K562 (cell line): Measurements from ENCODE around the gene OOSP2. TPM values are rescaled to one million over a fixed set of nuclear protein-coding genes. Genes with fewer than 3 reads are reported as not detected.

Source experiments
- ATAC-seq: fragments of 200-7000 bp; cut with Tn5 transposase; 3 replicates; pipeline ENCODE4 v1.9.1; 2020; ENCODE audit warnings: moderate library complexity
- BruUV-seq: library from RNA; stranded (reverse); fragments of 400-500 nt; replicated peaks from 2 replicates; lab custom pipeline; 2021; lab: Mats Ljungman, UMichigan
- CTCF ChIA-PET: fragments of 300-600 bp; formaldehyde crosslinking; extraction: SDS; loops from one replicate; lab custom pipeline; 2021; ENCODE audit warnings: low intra/inter-chr PET ratio; lab: Yijun Ruan, JAX
- POLR2A ChIA-PET: fragments of 300-600, 350-650 bp; sonication (Branson Sonifier 250); formaldehyde crosslinking; extraction: SDS; loops from one replicate; lab custom pipeline; 2021; ENCODE audit warnings: antibody characterized with exemption, inconsistent platforms; lab: Yijun Ruan, JAX
- DNase-seq, 4 experiments: peaks; one replicate each; pipeline versions ENCODE4 v3.0.0 to v3.0.0-alpha.2; 2011 to 2018; ENCODE audit warnings: low spot score in 3 of 4, mixed read lengths in 3 of 4; ENCODE audit errors: extremely low read depth in 1 of 4
- FAIRE-seq: peaks from 2 replicates; lab custom pipeline; 2011; peaks lifted over from hg19 to GRCh38; lab: Jason Lieb, UNC
- H2AFZ ChIP-seq: 2 replicates; pipeline ENCODE4 v1.6.0; 2011; ENCODE audit warnings: low read depth, low read length, control low read depth, inconsistent platforms
- H3K27ac ChIP-seq: fragments of 200-600 bp; 3 replicates; pipeline ENCODE4 v1.8.0; 2011; ENCODE audit warnings: low read depth, mild to moderate bottlenecking, control low read depth, inconsistent platforms, low read length, moderate library complexity, mixed read lengths; ENCODE audit errors: extremely low read depth
- H3K27me3 ChIP-seq, 2 experiments: fragments of 300-600 bp in 1 of 2; 2 replicates in 1 of 2; 3 replicates in 1 of 2; pipeline versions ENCODE4 v1.6.0 to v1.8.0; 2011; ENCODE audit warnings: inconsistent platforms in 2 of 2, low read length in 2 of 2, mild to moderate bottlenecking in 1 of 2, mixed read lengths in 1 of 2, moderate library complexity in 1 of 2; ENCODE audit not compliant: control insufficient read depth in 2 of 2, insufficient read depth in 2 of 2
- H3K36me3 ChIP-seq: fragments of 300-600 bp; 3 replicates; pipeline ENCODE4 v1.8.0; 2011; ENCODE audit warnings: mild to moderate bottlenecking, low read length, inconsistent platforms; ENCODE audit not compliant: control insufficient read depth, insufficient read depth
- H3K4me1 ChIP-seq, 2 experiments: fragments of 200-600 bp in 1 of 2; replicated peaks in 1 of 2; 2 replicates in 1 of 2; 3 replicates in 1 of 2; pipeline versions ENCODE4 v1.5.1 to v1.8.0; 2011; ENCODE audit warnings: inconsistent platforms in 2 of 2, low read length in 2 of 2, mild to moderate bottlenecking in 1 of 2, mixed read lengths in 1 of 2, moderate library complexity in 1 of 2; ENCODE audit not compliant: control insufficient read depth in 2 of 2, insufficient read depth in 2 of 2
- H3K4me2 ChIP-seq: 2 replicates; pipeline ENCODE4 v1.6.1; 2011; ENCODE audit warnings: low read length, control low read depth, inconsistent platforms, mixed read lengths; ENCODE audit not compliant: insufficient read depth
- H3K4me3 ChIP-seq: fragments of 200-600 bp; sonication (generic), shearing (Covaris generic); 2 replicates; pipeline ENCODE4 v1.5.1; 2016; ENCODE audit warnings: control low read depth, inconsistent platforms
- H3K79me2 ChIP-seq: fragments of 200-600 bp; 3 replicates; pipeline ENCODE4 v1.8.0; 2011; ENCODE audit warnings: low read length, inconsistent platforms; ENCODE audit not compliant: control insufficient read depth, insufficient read depth
- H3K9ac ChIP-seq, 2 experiments: 2 replicates each; pipeline versions ENCODE4 v1.6.0 to v1.6.1; 2011; ENCODE audit warnings: low read depth in 2 of 2, low read length in 2 of 2, control low read depth in 1 of 2, inconsistent platforms in 1 of 2, mild to moderate bottlenecking in 1 of 2, mixed read lengths in 1 of 2; ENCODE audit not compliant: insufficient read depth in 1 of 2
- H3K9me1 ChIP-seq: one replicate; pipeline ENCODE4 v1.6.0; 2011; ENCODE audit warnings: inconsistent platforms, mild to moderate bottlenecking, low read length, moderate library complexity; ENCODE audit not compliant: control insufficient read depth, insufficient read depth
- H3K9me3 ChIP-seq: replicated peaks from 2 replicates; pipeline ENCODE4 v1.5.1; 2011; ENCODE audit warnings: low read depth, low read length, inconsistent platforms; ENCODE audit not compliant: control insufficient read depth, insufficient read depth
- H4K20me1 ChIP-seq: replicated peaks from 2 replicates; pipeline ENCODE4 v1.6.1; 2011; ENCODE audit warnings: low read length, inconsistent platforms, mixed read lengths; ENCODE audit not compliant: control insufficient read depth, insufficient read depth
- ARNT ChIP-seq, 2 experiments: fragments of 450-650 bp; IDR thresholded peaks; 2 replicates each; pipeline ENCODE4 v1.6.1; 2016; ENCODE audit warnings: mild to moderate bottlenecking in 1 of 2
- COPS2 ChIP-seq: fragments of 450-650 bp; conservative IDR thresholded peaks from 2 replicates; pipeline ENCODE4 v1.6.1; 2016; ENCODE audit warnings: mild to moderate bottlenecking, moderate library complexity
- DMBX1 ChIP-seq: fragments of 250-450 bp; sonication (Bioruptor Pico); IDR thresholded peaks from 2 replicates; pipeline ENCODE4 v1.8.0; 2022; ENCODE audit warnings: inconsistent platforms, mild to moderate bottlenecking, moderate library complexity, borderline replicate concordance
- ESRRA ChIP-seq: fragments of 450-650 bp; IDR thresholded peaks from 2 replicates; pipeline ENCODE4 v1.6.1; 2014; ENCODE audit warnings: low read depth, mild to moderate bottlenecking, moderate library complexity, borderline replicate concordance
- ETV1 ChIP-seq: fragments of 450-650 bp; conservative IDR thresholded peaks from 2 replicates; pipeline ENCODE4 v1.6.1; 2016; ENCODE audit warnings: missing genetic modification characterization, control low read depth, low read depth, missing compliant biosample characterization
- FOXJ2 ChIP-seq: fragments of 200-800 bp; sonication (Bioruptor generic); IDR thresholded peaks from 2 replicates; pipeline ENCODE4 v1.6.1; 2016; ENCODE audit warnings: missing genetic modification characterization, missing compliant biosample characterization
- FOXK2 ChIP-seq, 2 experiments: fragments of 450-650 bp; IDR thresholded peaks in 1 of 2; conservative IDR thresholded peaks in 1 of 2; 2 replicates each; pipeline ENCODE4 v1.6.1; 2016; ENCODE audit warnings: low read depth in 2 of 2, mild to moderate bottlenecking in 1 of 2
- FUS ChIP-seq: fragments of 200-400 bp; formaldehyde crosslinking; optimal IDR thresholded peaks from 2 replicates; pipeline ENCODE3; 2017; ENCODE audit warnings: low read depth, low read length
- KAT2B ChIP-seq: IDR thresholded peaks from one replicate; pipeline ENCODE4 v1.6.1; 2012; ENCODE audit warnings: low read depth, mild to moderate bottlenecking, control low read depth, inconsistent platforms, low read length, moderate library complexity
- KAT8 ChIP-seq: fragments of 450-650 bp; IDR thresholded peaks from 2 replicates; pipeline ENCODE4 v1.6.1; 2016; ENCODE audit warnings: low read depth, mild to moderate bottlenecking
- RAD51 ChIP-seq: fragments of 450-650 bp; IDR thresholded peaks from 2 replicates; pipeline ENCODE4 v1.7.1; 2016; ENCODE audit warnings: low read depth, mild to moderate bottlenecking, borderline replicate concordance
- TCF15 ChIP-seq: fragments of 250-450 bp; sonication (Bioruptor Pico); IDR thresholded peaks from 2 replicates; pipeline ENCODE4 v1.8.0; 2022; ENCODE audit warnings: moderate library complexity, mild to moderate bottlenecking, inconsistent platforms
- TFAM ChIP-seq: fragments of 250-450 bp; sonication (Bioruptor Pico); conservative IDR thresholded peaks from 2 replicates; pipeline ENCODE4 v1.5.0; 2021; ENCODE audit warnings: mild to moderate bottlenecking, moderate library complexity
- U2AF1 ChIP-seq: fragments of 200-400 bp; formaldehyde crosslinking; optimal IDR thresholded peaks from 2 replicates; pipeline ENCODE3; 2017; ENCODE audit warnings: mild to moderate bottlenecking, low read depth, low read length, moderate library complexity
- ZNF124 ChIP-seq: sonication (generic); formaldehyde crosslinking; IDR thresholded peaks from 2 replicates; pipeline ENCODE4 v1.8.1; 2022; ENCODE audit warnings: missing genetic modification reagents
- ZNF3 ChIP-seq: fragments of 250-450 bp; sonication (Bioruptor Pico); IDR thresholded peaks from 2 replicates; pipeline ENCODE4 v1.5.0; 2021; ENCODE audit warnings: mild to moderate bottlenecking, moderate library complexity
- WGBS: fragments of 100-300 bp; shearing (Covaris generic); methylation state at CpG from one replicate; pipeline ENCODE4 v1.1.6; 2016; ENCODE audit warnings: low coverage, mixed read lengths; ENCODE audit not compliant: insufficient coverage; ENCODE audit errors: missing lambda C conversion rate; 5-methylcytosine and 5-hydroxymethylcytosine counted together
- in situ Hi-C: fragments of 300-500 bp; cut with MboI; formaldehyde crosslinking; loops from 4 replicates; pipeline ENCODE4 v1.15.0; 2018; ENCODE audit warnings: inconsistent platforms, mixed read lengths
- intact Hi-C: fragments of 100-400 bp; cut with micrococcal nuclease; formaldehyde crosslinking; loops from 2 replicates; pipeline ENCODE4 v1.14.2; 2022
- polyA plus RNA-seq, 8 experiments: library from polyadenylated mRNA; depleted of rRNA in 4 of 8; stranded (reverse) in 5 of 8; unstranded in 3 of 8; fragments of >200 nt; fragmentation: Nextera tagmentation in 2 of 8; fragmentation: Illumina TruSeq in 1 of 8; extraction: Ambion mirVana in 2 of 8; extraction: Trizol in 1 of 8; gene quantifications; 2 replicates each; pipeline versions ENCODE4 v1.2.1 to v1.2.3, GENCODE V29; 2011 to 2014; ENCODE audit warnings: inconsistent platforms in 1 of 8, missing spikeins in 1 of 8
- total RNA-seq, 7 experiments: library from RNA; depleted of rRNA in 6 of 7; stranded (reverse); fragments of >200 nt in 6 of 7; fragmentation: Illumina TruSeq in 2 of 7; extraction: Trizol in 2 of 7; gene quantifications; 2 replicates each; pipeline versions ENCODE4 v1.2.1 to v1.2.3, GENCODE V29; 2011 to 2021; ENCODE audit warnings: low replicate concordance in 1 of 7

The OOSP2 gene
- total and polyA plus RNA-seq, 9 of the 15 experiments (the other 6 are each of a cell fraction or from before 2014, with no cell fraction given), result 0.14 to 1.5 (median 0.32) TPM; not detected in 4

DNA sequence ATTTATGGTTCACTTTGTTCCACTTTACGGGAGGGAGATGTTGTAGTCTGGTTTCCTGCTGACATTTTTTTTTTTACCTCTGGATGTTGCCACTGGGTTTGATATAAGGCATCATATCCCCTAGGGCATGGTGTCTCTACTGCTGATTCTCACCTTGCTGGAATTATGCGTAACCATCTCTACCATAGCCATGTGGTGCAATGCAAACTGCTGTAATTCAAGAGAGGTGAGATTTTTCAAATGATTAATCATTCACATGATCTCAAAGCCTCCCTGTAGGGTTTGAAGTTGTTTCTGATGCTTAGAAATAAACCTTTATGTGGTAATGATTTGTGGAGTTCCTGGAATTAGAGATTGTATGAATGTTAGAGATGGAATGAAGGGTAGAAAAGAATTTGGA, 29.2 kb downstream of the OOSP2 start:
- no peak overlapping the region for H3K4me3 ChIP-seq
- H3K4me2 ChIP-seq, result no peak overlapping the region
- no peak for ATAC-seq
- no peak for DNase-seq
- H3K4me1 ChIP-seq, result peaks cover 0 to 24% of the 10 kb centered on the region in 2 experiments; a peak in 3 of 5 replicates
- H3K27me3 ChIP-seq, result no peaks in the 10 kb centered on the region
- H3K36me3 ChIP-seq, result peaks cover 10% of the 10 kb centered on the region; the same call in 1 of the 3 replicates
- 96% methylated on average over 2 of the region's 2 CpGs for WGBS
- POLR2A ChIA-PET, result no interaction called here
- intact Hi-C loops, result loop anchor here (10.0 kb wide), 1 partner anchor 125 kb away; no protein-coding TSS in a partner anchor
- no TSS peak for BruUV-seq
- no peaks in the 10 kb centered on the region for H3K79me2 ChIP-seq
- H3K9me3 ChIP-seq, result peaks cover 3% of the 10 kb centered on the region; the same call in 1 of the 2 replicates
- H3K9ac ChIP-seq, result no peak overlapping the region
- TF ChIP-seq ETV1 (tag) (no peak), DMBX1 (CRISPR knock-in tag) (no peak), ZNF3 (CRISPR knock-in tag) (no peak), FUS (no peak), TFAM (CRISPR knock-in tag) (no peak), COPS2 (no peak), TCF15 (CRISPR knock-in tag) (no peak), U2AF1 (no peak), KAT8 (no peak), ESRRA (no peak), ARNT (IDR thresholded peaks at IDR 0.05) (no peak), ZNF124 (no peak), KAT2B (no peak), FOXJ2 (tag) (no peak), FOXK2 (conservative IDR thresholded peaks at IDR 0.05 in 1 of 2, IDR thresholded peaks at IDR 0.05 in 1 of 2; ENCODE audit: low read depth in 2 of 2) (no peak), RAD51 (no peak)
- TF ChIP-seq, all 486 proteins: peak for 0
- Histone ChIP-seq H3K27ac (no peak overlapping the region), H4K20me1 (no peaks in the 10 kb centered on the region), H3K9me1 (no peaks in the 10 kb centered on the region), H2AFZ (peak overlapping the region; percentile 65; the same call in 1 of the 2 replicates)
- FAIRE-seq, result no peak
- in situ Hi-C loops, result no loop called here
- CTCF ChIA-PET, result no interaction called here
